GM12864 (cell line): ENCODE data around the gene MIER3.

Experiments used
- DNase-seq: peaks from one replicate; pipeline ENCODE4 v3.0.0-alpha.2; 2011; ENCODE audit warnings: low read depth
- H3K4me3 ChIP-seq: 2 replicates; pipeline ENCODE4 v1.5.1; 2011; ENCODE audit warnings: mild to moderate bottlenecking, low read depth, low read length, control low read depth
- CTCF ChIP-seq: IDR thresholded peaks from 2 replicates; pipeline ENCODE4 v1.5.1; 2011; ENCODE audit warnings: low read depth, mild to moderate bottlenecking, moderate library complexity, low read length, control low read depth, inconsistent platforms; ENCODE audit errors: missing control alignments

MIER3 gene

GRCh38 chr5:56900395-56900794, 51.5 kb downstream of the MIER3 start:
- no peak for DNase-seq
- no peak for TF ChIP-seq CTCF
- no peak overlapping the region for H3K4me3 ChIP-seq

GRCh38 chr5:56898213-56898612, 53.7 kb downstream of the MIER3 start:
- DNase-seq: no peak

GRCh38 chr5:56896763-56897162, 55.2 kb downstream of the MIER3 start:
- TF ChIP-seq CTCF: no peak
- no peak for DNase-seq
- H3K4me3 ChIP-seq: no peak overlapping the region

More at GRCh38 chr5:56898213-56898612, 53.7 kb downstream of the MIER3 start:
- no peak for TF ChIP-seq CTCF
- no peak overlapping the region for H3K4me3 ChIP-seq

GRCh38 chr5:56893251-56893951, 58.5 kb downstream of the MIER3 start:
- TF ChIP-seq CTCF: no peak
- DNase-seq: no peak
- H3K4me3 ChIP-seq: no peak overlapping the region

GRCh38 chr5:56881571-56881970, 70.4 kb downstream of the MIER3 start:
- no peak for TF ChIP-seq CTCF
- DNase-seq: no peak
- H3K4me3 ChIP-seq: no peak overlapping the region

GRCh38 chr5:56876327-56876726, 75.6 kb downstream of the MIER3 start:
- H3K4me3 ChIP-seq: no peak overlapping the region
- DNase-seq: no peak
- TF ChIP-seq CTCF: no peak

- no peak overlapping the region for H3K4me3 ChIP-seq
- TF ChIP-seq CTCF: no peak
- no peak for DNase-seq
Measured at GRCh38 chr5:56873056-56873455, 78.9 kb downstream of the MIER3 start.
